22Rv1 (cell line): Measurements from ENCODE around the gene RALGPS1.

Experiments used
- H3K27ac ChIP-seq: fragments of 450-650 bp; 2 replicates; pipeline ENCODE4 v1.5.1; 2017
- ZFX ChIP-seq: fragments of 450-650 bp; IDR thresholded peaks from 2 replicates; pipeline ENCODE4 v1.6.1; 2017; ENCODE audit warnings: antibody characterized with exemption, borderline replicate concordance
- TF ChIP-seq, protein P1 (sequence below): fragments of 450-650 bp; IDR thresholded peaks from 2 replicates; pipeline ENCODE4 v1.5.1; 2017; ENCODE audit warnings: mild to moderate bottlenecking

The RALGPS1 gene

DNA sequence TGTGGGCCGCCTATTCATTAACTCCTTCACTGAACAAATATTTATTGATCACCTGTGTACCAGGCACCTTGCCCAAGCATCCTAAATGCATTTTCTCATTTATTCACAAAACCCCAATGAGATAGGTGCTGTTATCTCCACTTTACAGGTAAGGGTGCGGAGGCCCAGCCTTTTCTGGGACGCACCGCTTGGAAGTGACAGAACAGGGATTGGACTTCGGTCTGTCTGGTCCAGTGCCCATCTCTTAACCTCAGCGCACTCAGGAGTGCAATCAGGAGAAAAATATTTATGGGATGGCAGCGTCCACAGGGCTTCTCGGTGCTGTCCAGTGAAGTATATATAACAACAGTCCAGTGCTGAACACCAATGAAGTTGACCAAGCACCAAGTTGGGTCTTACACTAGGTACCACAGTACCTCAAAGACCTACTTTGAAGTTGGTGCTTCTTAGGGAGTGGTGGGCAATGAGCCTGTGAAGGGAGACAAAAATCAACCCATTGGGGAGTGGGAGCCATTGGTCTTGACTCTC lies 331.1 kb downstream of the RALGPS1 start:
- TF ChIP-seq ZFX = no peak
- TF ChIP-seq, protein P1, sequence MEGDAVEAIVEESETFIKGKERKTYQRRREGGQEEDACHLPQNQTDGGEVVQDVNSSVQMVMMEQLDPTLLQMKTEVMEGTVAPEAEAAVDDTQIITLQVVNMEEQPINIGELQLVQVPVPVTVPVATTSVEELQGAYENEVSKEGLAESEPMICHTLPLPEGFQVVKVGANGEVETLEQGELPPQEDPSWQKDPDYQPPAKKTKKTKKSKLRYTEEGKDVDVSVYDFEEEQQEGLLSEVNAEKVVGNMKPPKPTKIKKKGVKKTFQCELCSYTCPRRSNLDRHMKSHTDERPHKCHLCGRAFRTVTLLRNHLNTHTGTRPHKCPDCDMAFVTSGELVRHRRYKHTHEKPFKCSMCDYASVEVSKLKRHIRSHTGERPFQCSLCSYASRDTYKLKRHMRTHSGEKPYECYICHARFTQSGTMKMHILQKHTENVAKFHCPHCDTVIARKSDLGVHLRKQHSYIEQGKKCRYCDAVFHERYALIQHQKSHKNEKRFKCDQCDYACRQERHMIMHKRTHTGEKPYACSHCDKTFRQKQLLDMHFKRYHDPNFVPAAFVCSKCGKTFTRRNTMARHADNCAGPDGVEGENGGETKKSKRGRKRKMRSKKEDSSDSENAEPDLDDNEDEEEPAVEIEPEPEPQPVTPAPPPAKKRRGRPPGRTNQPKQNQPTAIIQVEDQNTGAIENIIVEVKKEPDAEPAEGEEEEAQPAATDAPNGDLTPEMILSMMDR = no peak
- no peak overlapping the region for H3K27ac ChIP-seq

DNA sequence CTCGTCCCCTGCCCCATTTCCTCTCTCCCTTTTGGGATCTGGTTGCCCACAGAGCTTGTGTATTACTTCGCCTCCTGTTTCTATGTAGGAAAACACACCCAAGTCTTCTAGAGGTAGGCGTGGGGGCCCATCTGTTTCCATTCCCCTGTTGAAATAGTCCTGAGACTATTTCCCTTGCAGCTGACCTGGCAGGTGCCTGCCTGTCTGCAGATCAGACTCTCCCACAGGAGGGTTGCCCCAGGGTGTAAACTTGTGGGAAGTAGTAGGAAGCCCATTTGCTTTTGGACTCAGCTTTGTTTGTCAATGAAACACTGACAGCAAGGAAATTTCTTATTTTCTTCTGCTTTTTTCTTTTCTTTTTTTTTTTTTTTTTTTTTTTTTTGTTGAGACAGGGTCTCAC lies 333.7 kb downstream of the RALGPS1 start:
- H3K27ac ChIP-seq = no peak overlapping the region
- TF ChIP-seq ZFX = no peak
- TF ChIP-seq, protein P1 = no peak

DNA sequence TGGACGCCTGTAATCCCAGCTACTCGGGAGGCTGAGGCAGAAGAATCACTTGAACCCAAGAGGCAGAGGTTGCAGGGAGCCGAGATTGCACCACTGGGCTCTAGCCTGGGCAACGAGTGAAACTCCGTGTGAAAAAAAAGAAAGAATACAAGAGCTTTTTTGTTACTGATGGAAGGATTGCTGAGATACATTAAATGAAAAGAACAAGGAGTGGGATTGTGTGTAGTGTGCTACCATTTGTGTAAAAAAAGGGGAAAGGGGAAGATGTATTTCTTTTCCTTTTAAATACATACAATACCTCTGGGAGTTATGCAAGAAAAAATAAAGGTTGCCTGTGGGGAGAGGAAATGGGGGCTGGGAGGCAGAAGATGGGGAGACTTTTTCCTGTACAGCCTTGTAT lies 335.3 kb downstream of the RALGPS1 start:
- TF ChIP-seq ZFX = no peak
- TF ChIP-seq, protein P1 = no peak
- no peak overlapping the region for H3K27ac ChIP-seq

GRCh38 chr9:127250896-127251391 lies 336.4 kb downstream of the RALGPS1 start:
- no peak overlapping the region for H3K27ac ChIP-seq

GRCh38 chr9:127252410-127253318 lies 338.1 kb downstream of the RALGPS1 start:
- no peak overlapping the region for H3K27ac ChIP-seq
- no peak for TF ChIP-seq ZFX
- TF ChIP-seq, protein P1 = no peak

More at GRCh38 chr9:127250896-127251391, 336.4 kb downstream of the RALGPS1 start:
- TF ChIP-seq, protein P1 = no peak
- no peak for TF ChIP-seq ZFX

DNA sequence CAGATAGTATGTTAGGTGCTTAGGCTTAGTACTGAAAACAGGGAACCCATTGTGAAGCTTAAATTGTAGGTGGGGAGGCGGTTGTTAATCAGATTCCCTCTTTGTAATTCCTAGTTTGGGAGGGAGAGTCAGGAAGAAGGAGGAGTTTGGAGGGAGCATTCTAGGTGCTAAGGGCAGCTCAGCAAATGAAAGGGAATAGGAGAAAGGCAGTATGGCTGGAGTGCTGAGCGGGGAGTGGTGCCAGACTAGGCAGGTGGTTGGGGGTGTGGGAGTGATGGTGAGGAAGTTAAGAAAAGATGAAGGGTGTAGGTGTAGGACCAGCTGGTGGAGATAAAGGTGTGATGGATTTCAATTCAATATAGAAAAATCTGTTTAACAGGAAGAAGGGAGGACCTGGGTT lies 338.9 kb downstream of the RALGPS1 start:
- TF ChIP-seq, protein P1 = no peak
- no peak for TF ChIP-seq ZFX
- no peak overlapping the region for H3K27ac ChIP-seq

GRCh38 chr9:127255692-127256091 lies 341.1 kb downstream of the RALGPS1 start:
- TF ChIP-seq, protein P1 = no peak
- no peak for TF ChIP-seq ZFX
- H3K27ac ChIP-seq = no peak overlapping the region
